Measurements from ENCODE around the gene MRPS11. TPM values are rescaled to one million over a fixed set of nuclear protein-coding genes. Genes with fewer than 3 reads are reported as not detected.
"Not testable (repeated sequence)": the region's sequence is repeated elsewhere in the genome, so short reads cannot be mapped to it uniquely, and the experiment has no call there.

Gene MRPS11
- polyA plus RNA-seq, 1 experiment: 55.6 TPM

DNA sequence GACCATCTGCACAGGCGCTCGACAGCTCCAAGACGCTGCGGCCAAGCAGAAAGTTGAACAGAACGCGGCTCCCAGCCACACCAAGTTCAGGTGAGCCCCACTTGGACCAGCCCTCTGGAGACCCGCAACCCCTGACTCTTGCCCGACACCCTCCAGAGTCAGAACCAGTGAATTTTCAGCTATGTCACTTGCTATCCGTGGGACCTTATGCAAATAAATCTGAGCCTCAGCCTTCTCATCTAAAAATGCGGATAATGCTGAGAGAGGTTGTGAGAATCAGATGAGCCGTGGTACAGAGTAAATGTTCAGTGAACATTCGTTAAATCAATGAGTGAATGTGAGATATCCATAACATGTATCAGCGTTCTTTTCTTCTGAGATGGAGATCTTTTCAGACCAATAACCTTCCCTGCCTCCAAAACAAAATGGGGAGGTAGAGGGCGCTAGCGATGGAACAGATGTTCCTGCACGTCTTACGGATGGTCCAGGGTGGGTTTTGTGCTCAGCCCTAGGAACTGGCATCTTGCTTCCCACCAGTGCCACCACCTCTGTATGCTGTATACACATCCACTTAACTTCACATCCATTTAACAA is 524 bp downstream of the MRPS11 start:
- Histone ChIP-seq H3K4me3 (ENCODE audit: low read depth, low read length) (peak overlapping the region; percentile 97), H3K27me3 (ENCODE audit: control insufficient read depth, insufficient read depth, low read length) (no peaks in the 10 kb centered on the region), H3K9me3 (ENCODE audit: control insufficient read depth, insufficient read depth, low read length) (no peaks in the 10 kb centered on the region), H3K27ac (ENCODE audit: low read depth, low read length) (no peak overlapping the region)
- CTCF ChIA-PET: interaction anchor here (0.6 to 5.1 kb wide), 8 partner anchors 9 to 366 kb away, joined by 3 to 29 read pairs (median 4); partner anchors contain the start of gene ISG20
- POLR2A ChIA-PET: interaction anchor here (0.8 to 1.2 kb wide), 3 partner anchors 9 to 13 kb away, joined by 4 to 5 read pairs (median 4); no protein-coding TSS in a partner anchor
- DNase-seq (ENCODE audit: low read depth, low spot score): no peak
- TF ChIP-seq, protein P1, sequence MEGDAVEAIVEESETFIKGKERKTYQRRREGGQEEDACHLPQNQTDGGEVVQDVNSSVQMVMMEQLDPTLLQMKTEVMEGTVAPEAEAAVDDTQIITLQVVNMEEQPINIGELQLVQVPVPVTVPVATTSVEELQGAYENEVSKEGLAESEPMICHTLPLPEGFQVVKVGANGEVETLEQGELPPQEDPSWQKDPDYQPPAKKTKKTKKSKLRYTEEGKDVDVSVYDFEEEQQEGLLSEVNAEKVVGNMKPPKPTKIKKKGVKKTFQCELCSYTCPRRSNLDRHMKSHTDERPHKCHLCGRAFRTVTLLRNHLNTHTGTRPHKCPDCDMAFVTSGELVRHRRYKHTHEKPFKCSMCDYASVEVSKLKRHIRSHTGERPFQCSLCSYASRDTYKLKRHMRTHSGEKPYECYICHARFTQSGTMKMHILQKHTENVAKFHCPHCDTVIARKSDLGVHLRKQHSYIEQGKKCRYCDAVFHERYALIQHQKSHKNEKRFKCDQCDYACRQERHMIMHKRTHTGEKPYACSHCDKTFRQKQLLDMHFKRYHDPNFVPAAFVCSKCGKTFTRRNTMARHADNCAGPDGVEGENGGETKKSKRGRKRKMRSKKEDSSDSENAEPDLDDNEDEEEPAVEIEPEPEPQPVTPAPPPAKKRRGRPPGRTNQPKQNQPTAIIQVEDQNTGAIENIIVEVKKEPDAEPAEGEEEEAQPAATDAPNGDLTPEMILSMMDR (IDR thresholded peaks at IDR 0.05; ENCODE audit: low read depth, low read length): peak; percentile 52

DNA sequence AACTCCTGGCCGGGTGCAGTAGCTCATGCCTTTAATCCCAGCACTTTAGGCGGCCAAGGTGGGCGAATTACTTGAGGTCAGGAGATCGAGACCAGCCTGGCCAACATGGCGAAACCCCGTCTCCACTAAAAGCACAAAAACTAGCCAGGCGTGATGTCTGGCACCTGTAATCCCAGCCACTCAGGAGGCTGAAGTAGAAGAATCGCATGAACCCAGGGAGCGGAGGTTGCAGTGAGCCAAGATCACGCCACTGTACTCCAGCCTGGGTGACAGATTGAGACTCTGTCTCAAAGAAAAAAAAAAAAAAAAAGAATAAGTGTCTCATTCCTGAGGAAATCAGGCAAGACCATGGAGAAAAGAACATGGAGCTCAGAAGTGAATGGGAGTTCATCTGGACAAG is 1.2 kb downstream of the MRPS11 start:
- CTCF ChIA-PET: interaction anchor here (0.7 to 1.2 kb wide), 5 partner anchors 14 to 864 kb away, joined by 3 to 5 read pairs (median 3); partner anchors contain the start of gene AEN
- H3K27me3 ChIP-seq (ENCODE audit: control insufficient read depth, insufficient read depth, low read length); DNase-seq (ENCODE audit: low read depth, low spot score); POLR2A ChIA-PET; H3K9me3 ChIP-seq (ENCODE audit: control insufficient read depth, insufficient read depth, low read length); H3K27ac ChIP-seq (ENCODE audit: low read depth, low read length): not testable (repeated sequence)
- peak overlapping the region; percentile 97 for H3K4me3 ChIP-seq (ENCODE audit: low read depth, low read length)

DNA sequence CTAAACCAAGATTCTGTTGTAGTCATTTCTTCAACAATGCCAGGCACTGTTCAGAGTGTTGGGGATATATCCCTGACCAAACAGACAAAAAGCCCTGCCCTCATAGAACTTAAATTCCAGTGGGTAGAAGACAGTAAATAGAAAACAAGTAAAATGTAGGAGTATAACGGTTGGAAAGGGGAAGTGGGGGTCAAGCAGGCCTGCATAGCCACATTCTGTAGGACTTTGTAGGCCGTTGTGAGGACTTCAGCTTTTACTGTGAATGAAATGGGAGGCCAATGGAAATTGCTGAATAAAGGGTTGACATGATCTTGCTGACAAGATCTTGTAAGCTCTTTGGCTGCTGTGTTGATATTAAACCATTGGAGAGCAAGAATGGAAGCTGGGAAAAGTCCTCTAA is 1.8 kb downstream of the MRPS11 start:
- TF ChIP-seq, protein P1 (IDR thresholded peaks at IDR 0.05; ENCODE audit: low read depth, low read length): no peak
- no peaks in the 10 kb centered on the region for H3K9me3 ChIP-seq (ENCODE audit: control insufficient read depth, insufficient read depth, low read length)
- ChIA-PET CTCF (interaction anchor here (0.7 to 1.2 kb wide), 6 partner anchors 15 to 863 kb away, joined by 3 to 5 read pairs (median 3); partner anchors contain the start of gene AEN), POLR2A (no interaction called here)
- no peaks in the 10 kb centered on the region for H3K27me3 ChIP-seq (ENCODE audit: control insufficient read depth, insufficient read depth, low read length)
- H3K4me3 ChIP-seq (ENCODE audit: low read depth, low read length): no peak overlapping the region
- H3K27ac ChIP-seq (ENCODE audit: low read depth, low read length): no peak overlapping the region
- no peak for DNase-seq (ENCODE audit: low read depth, low spot score)

DNA sequence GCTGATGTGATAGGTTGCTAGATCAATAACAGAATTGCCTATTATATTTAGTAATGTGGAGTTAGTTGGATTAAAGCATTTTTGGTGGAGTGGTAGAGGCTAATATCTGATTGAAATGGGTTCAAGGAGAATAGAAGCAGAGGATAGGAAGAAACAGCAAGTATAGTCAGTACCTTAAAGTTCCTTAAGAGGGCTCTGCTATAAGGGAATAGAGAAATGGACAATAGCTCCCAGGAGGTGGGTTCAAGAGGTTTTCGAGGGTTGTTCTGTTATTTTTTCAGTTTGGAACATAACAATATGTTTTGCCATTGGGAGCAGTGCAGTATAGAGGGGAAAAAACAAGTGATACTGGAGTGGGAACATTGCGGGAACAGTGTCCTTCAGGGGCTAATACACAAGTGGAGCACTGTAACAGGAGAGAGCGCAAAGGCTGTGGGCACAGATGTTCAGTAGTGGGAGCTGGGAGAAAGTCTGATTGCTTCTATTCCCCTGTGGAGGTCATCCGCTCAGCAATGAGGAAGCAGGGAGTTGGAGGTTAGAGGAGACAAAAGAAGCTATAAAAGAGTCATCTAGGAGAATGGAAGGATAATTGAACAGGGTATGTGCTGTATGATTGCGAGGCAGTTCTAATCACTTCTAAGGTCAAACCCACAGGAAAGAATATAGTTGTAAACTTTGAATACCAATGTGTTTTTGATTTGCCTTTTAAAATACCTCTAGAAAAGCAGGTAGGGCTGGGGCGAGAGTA is 3.3 kb downstream of the MRPS11 start:
- CTCF ChIA-PET: interaction anchor here (0.6 to 1.0 kb wide), 2 partner anchors 144 to 167 kb away, joined by 3 to 5 read pairs; no protein-coding TSS in a partner anchor

DNA sequence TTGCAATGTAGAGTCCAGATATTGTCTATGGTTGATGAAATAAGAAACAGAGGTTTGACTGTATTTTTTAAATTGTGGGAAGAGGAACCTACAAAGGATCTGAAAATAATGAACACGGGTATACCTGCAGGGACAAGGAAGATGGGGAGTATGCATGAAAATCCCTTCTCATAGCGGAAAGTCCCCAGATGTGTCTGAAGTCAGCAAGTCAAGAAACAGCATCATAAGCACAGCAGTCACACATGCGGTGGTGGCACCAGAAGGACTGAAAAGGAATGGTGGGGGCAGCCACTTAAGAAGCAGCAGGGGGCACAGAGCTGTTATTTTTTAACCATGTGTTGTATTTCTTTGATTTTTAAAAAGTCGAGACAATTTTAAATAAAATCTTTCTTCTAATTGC is 4.7 kb downstream of the MRPS11 start:
- POLR2A ChIA-PET: no interaction called here
- CTCF ChIA-PET: no interaction called here

More for the DNA sequence above, 3.3 kb downstream of the MRPS11 start:
- DNase-seq (ENCODE audit: low read depth, low spot score): no peak
- Histone ChIP-seq H3K9me3 (ENCODE audit: control insufficient read depth, insufficient read depth, low read length) (no peaks in the 10 kb centered on the region), H3K4me3 (ENCODE audit: low read depth, low read length) (no peak overlapping the region), H3K27ac (ENCODE audit: low read depth, low read length) (no peak overlapping the region), H3K27me3 (ENCODE audit: control insufficient read depth, insufficient read depth, low read length) (no peaks in the 10 kb centered on the region)
- POLR2A ChIA-PET: no interaction called here
- TF ChIP-seq, protein P1 (IDR thresholded peaks at IDR 0.05; ENCODE audit: low read depth, low read length): peak; percentile 9; the same call in 1 of the 2 replicates

DNA sequence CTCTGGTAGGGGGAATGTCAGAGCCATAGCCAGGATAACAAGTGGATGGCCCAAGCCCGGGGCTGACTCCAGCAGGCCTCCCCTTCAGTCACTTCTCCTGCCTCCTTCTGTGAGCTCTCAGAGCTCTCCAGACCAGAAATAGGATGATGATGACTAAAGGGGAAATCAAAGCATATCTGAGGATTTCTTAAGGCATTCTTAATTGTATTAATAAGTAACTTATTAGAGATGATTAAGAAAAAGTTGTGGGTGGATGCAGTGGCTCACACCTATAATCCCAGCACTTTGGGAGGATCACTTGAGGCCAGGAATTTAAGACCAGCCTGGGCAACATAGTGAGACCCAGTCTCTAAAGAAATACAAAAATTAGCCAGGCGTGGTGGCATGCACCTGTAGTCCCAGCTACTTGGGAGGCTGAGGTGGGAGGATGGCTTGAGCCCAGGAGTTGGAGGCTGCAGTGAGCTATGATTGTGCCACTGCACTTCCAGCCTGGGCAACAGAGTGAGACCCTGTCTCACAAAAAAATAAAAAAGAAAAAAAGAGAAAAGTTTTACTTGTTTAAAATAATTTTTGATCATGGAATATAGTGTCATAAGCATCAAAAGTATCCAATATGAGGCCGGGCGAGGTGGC is 6.3 kb downstream of the MRPS11 start:
- H3K27me3 ChIP-seq (ENCODE audit: control insufficient read depth, insufficient read depth, low read length); H3K4me3 ChIP-seq (ENCODE audit: low read depth, low read length); H3K27ac ChIP-seq (ENCODE audit: low read depth, low read length); DNase-seq (ENCODE audit: low read depth, low spot score); H3K9me3 ChIP-seq (ENCODE audit: control insufficient read depth, insufficient read depth, low read length); POLR2A ChIA-PET: not testable (repeated sequence)
- CTCF ChIA-PET: interaction anchor here (2.1 kb wide), 1 partner anchor 141 kb away, joined by 10 read pairs; no protein-coding TSS in a partner anchor

More for the DNA sequence above, 4.7 kb downstream of the MRPS11 start:
- Histone ChIP-seq H3K27me3 (ENCODE audit: control insufficient read depth, insufficient read depth, low read length) (no peaks in the 10 kb centered on the region), H3K27ac (ENCODE audit: low read depth, low read length) (no peak overlapping the region), H3K4me3 (ENCODE audit: low read depth, low read length) (no peak overlapping the region), H3K9me3 (ENCODE audit: control insufficient read depth, insufficient read depth, low read length) (no peaks in the 10 kb centered on the region)
- TF ChIP-seq, protein P1 (IDR thresholded peaks at IDR 0.05; ENCODE audit: low read depth, low read length): no peak
- DNase-seq (ENCODE audit: low read depth, low spot score): no peak
